ENCODE results near the gene AGL.
"Not testable (repeated sequence)": the region's sequence is repeated elsewhere in the genome, so short reads cannot be mapped to it uniquely, and the experiment has no call there.

AGL gene

DNA sequence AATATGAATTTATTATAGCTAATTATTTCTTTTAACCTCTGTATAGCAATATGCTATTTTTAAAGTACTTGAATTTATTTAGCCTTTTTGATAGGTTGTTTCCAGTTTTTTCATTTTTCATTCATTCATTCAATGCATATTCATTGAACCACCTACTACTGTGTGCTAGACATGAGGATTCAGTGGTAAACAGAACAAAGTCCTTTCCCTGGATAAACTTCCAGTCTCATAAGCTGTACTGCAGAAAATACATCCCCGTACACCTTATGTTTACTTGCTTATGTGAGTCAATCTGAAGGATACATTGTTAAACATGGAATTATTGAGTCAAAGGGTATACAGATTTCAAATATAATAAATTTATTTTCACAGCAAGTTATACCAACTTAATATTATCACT lies 21.9 kb downstream of the AGL start:
- H3K9me3 ChIP-seq, result no peaks in the 10 kb centered on the region
- H3K4me1 ChIP-seq, result no peaks in the 10 kb centered on the region
- H3K27me3 ChIP-seq, result no peaks in the 10 kb centered on the region
- peaks cover 12 to 39% (median 15%) of the 10 kb centered on the region in 3 donors for H3K36me3 ChIP-seq
- no peak overlapping the region for H3K4me3 ChIP-seq
- H3K27ac ChIP-seq, result no peak overlapping the region
- TF ChIP-seq, protein P1, sequence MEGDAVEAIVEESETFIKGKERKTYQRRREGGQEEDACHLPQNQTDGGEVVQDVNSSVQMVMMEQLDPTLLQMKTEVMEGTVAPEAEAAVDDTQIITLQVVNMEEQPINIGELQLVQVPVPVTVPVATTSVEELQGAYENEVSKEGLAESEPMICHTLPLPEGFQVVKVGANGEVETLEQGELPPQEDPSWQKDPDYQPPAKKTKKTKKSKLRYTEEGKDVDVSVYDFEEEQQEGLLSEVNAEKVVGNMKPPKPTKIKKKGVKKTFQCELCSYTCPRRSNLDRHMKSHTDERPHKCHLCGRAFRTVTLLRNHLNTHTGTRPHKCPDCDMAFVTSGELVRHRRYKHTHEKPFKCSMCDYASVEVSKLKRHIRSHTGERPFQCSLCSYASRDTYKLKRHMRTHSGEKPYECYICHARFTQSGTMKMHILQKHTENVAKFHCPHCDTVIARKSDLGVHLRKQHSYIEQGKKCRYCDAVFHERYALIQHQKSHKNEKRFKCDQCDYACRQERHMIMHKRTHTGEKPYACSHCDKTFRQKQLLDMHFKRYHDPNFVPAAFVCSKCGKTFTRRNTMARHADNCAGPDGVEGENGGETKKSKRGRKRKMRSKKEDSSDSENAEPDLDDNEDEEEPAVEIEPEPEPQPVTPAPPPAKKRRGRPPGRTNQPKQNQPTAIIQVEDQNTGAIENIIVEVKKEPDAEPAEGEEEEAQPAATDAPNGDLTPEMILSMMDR (IDR thresholded peaks at IDR 0.05), result no peak
- intact Hi-C loops (cut with DNase I; ENCODE audit: low total_unique reads), result no loop called here
- no peak for DNase-seq

DNA sequence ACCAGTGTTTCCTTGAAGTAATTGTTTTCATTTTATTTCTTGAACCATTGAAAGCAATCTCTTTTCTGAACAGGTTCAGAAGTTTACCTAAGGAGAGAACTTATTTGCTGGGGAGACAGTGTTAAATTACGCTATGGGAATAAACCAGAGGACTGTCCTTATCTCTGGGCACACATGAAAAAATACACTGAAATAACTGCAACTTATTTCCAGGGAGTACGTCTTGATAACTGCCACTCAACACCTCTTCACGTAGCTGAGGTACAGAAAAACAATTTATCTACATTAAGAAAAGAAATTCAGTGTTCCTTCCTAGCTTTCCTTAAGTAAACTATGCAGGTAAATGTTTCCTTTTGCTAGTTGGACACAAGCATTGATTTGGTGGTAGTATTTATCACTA lies 27.4 kb downstream of the AGL start:
- intact Hi-C loops (cut with DNase I; ENCODE audit: low total_unique reads), result no loop called here
- Histone ChIP-seq H3K27ac (no peak overlapping the region), H3K36me3 (peaks cover 17 to 71% (median 45%) of the 10 kb centered on the region in 3 donors), H3K27me3 (no peaks in the 10 kb centered on the region), H3K4me1 (no peaks in the 10 kb centered on the region), H3K4me3 (no peak overlapping the region), H3K9me3 (no peaks in the 10 kb centered on the region)
- TF ChIP-seq, protein P1 (IDR thresholded peaks at IDR 0.05), result no peak
- no peak for DNase-seq

DNA sequence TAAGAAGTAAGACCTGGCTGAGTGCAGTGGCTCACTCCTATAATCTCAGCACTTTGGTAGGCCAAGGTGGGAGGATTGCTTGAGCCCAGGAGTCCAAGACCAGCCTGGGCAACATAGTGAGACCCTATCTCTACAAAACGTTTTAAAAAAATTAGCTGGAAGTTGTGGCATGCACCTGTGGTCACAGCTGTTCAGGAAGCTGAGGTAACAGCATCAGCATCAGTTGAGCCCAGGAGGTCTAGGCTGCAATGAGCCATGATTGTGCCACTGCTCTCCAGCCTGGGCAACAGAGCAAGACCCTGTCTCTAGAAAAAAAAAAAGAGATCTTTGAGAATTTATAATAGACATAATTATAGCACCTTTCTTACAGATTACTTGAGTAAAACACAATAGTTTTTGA lies 36.0 kb downstream of the AGL start:
- no peak overlapping the region for H3K27ac ChIP-seq
- peaks cover 37 to 59% (median 57%) of the 10 kb centered on the region in 3 donors for H3K36me3 ChIP-seq
- TF ChIP-seq, protein P1 (IDR thresholded peaks at IDR 0.05), result no peak
- DNase-seq, result no peak
- H3K4me1 ChIP-seq, result no peaks in the 10 kb centered on the region
- intact Hi-C loops (cut with DNase I; ENCODE audit: low total_unique reads), result no loop called here
- H3K9me3 ChIP-seq, result no peaks in the 10 kb centered on the region
- no peak overlapping the region for H3K4me3 ChIP-seq
- no peaks in the 10 kb centered on the region for H3K27me3 ChIP-seq

DNA sequence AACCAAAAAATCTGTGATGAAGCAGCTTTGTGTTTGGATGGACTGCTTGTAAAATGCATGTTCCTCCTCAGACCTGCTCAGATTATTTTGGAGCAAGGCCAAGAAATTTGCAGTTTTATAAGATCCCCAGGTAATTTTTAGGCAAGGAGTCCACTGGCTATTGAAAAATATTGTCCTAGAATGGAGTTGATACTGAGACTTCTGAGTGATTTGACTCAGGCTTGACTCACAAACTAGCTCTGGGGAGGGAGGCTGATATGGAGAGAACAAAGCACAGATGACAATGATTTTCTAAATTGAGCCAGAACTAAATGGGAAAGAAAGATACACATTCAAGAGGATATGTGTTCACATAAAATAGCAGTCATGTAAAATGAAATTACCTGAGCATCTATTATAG lies 36.7 kb downstream of the AGL start:
- Histone ChIP-seq H3K27ac (no peak overlapping the region), H3K4me1 (no peaks in the 10 kb centered on the region), H3K27me3 (no peaks in the 10 kb centered on the region), H3K36me3 (peaks cover 36 to 58% (median 55%) of the 10 kb centered on the region in 3 donors), H3K9me3 (no peaks in the 10 kb centered on the region), H3K4me3 (no peak overlapping the region)
- intact Hi-C loops (cut with DNase I; ENCODE audit: low total_unique reads), result no loop called here
- TF ChIP-seq, protein P1 (IDR thresholded peaks at IDR 0.05), result no peak
- DNase-seq, result no peak

DNA sequence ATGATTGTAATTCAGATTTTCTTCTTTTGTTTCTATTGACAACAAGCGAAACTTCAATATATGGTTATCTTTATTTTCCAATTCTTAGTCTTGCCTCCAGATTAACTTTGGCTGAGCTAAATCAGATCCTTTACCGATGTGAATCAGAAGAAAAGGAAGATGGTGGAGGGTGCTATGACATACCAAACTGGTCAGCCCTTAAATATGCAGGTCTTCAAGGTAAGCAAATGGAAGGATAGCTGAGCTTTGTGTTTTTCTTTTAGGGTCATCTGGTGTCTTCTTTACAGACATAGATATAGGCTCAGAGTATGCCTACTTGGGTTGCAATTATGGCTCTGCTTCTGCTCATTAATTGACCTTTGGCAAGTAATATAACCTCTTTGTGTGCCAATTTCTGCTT lies 37.7 kb downstream of the AGL start:
- intact Hi-C loops (cut with DNase I; ENCODE audit: low total_unique reads), result no loop called here
- DNase-seq, result no peak
- no peaks in the 10 kb centered on the region for H3K9me3 ChIP-seq
- H3K27ac ChIP-seq, result no peak overlapping the region
- H3K36me3 ChIP-seq, result peaks cover 32 to 63% (median 62%) of the 10 kb centered on the region in 3 donors
- TF ChIP-seq, protein P1 (IDR thresholded peaks at IDR 0.05), result no peak
- no peaks in the 10 kb centered on the region for H3K4me1 ChIP-seq
- H3K27me3 ChIP-seq, result no peaks in the 10 kb centered on the region
- H3K4me3 ChIP-seq, result no peak overlapping the region

DNA sequence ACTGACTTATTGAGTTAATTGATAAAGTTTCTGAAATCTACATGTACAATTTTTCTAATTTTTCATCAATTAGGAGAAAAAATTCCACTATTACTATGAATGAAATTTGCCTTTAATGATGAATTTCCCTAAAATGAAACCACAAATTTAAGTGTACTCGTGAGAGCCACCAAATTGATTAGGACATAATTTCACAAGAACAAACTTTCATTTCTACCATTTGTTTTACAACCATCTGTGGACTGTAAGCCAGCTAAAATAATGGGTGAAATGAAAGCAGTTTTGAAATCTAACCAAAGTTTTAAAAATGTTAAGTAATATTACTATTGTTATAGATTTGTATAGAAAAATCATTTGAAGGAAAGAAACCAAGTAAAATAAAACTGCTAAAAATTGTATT lies 41.8 kb downstream of the AGL start:
- Histone ChIP-seq H3K27ac (no peak overlapping the region), H3K4me1 (no peaks in the 10 kb centered on the region), H3K36me3 (peaks cover 49 to 72% (median 56%) of the 10 kb centered on the region in 3 donors), H3K9me3 (no peaks in the 10 kb centered on the region), H3K27me3 (no peaks in the 10 kb centered on the region), H3K4me3 (no peak overlapping the region)
- intact Hi-C loops (cut with DNase I; ENCODE audit: low total_unique reads), result no loop called here
- TF ChIP-seq, protein P1 (IDR thresholded peaks at IDR 0.05), result no peak
- no peak for DNase-seq

DNA sequence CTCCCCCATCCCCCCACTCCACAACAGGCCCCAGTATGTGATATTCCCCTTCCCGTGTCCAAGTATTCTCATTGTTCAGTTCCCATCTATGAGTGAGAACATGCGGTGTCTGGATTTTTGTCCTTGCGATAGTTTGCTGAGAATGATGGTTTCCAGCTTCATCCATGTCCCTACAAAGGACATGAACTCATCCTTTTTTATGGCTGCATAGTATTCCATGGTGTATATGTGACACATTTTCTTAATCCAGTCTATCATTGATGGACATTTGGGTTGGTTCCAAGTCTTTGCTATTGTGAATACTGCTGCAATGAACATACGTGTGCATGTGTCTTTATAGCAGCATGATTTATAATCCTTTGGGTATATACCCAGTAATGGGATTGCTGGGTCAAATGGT lies 53.1 kb downstream of the AGL start:
- H3K4me3 ChIP-seq; DNase-seq; H3K4me1 ChIP-seq; intact Hi-C loops (cut with DNase I; ENCODE audit: low total_unique reads); H3K9me3 ChIP-seq; H3K27ac ChIP-seq; H3K27me3 ChIP-seq: not testable (repeated sequence)
- H3K36me3 ChIP-seq, result peaks cover 30 to 38% (median 37%) of the 10 kb centered on the region in 3 donors

All from tibial artery (tissue), 4 donors.